Esophagus (tissue), 2 donors: ENCODE results near the gene ZMYND11. TPM values are rescaled to one million over a fixed set of nuclear protein-coding genes. Genes with fewer than 3 reads are reported as not detected.

Experiments
- H3K27ac ChIP-seq, 2 donors: one replicate each; pipeline ENCODE4 v1.5.1; 2013; ENCODE audit warnings: low read depth in 2 of 2, mild to moderate bottlenecking in 2 of 2, inconsistent platforms in 1 of 2, low read length in 1 of 2, moderate library complexity in 1 of 2
- H3K27me3 ChIP-seq, 2 donors: one replicate each; pipeline ENCODE4 v1.6.1; 2013; ENCODE audit warnings: low read length in 2 of 2, control low read depth in 1 of 2, mild to moderate bottlenecking in 1 of 2; ENCODE audit not compliant: insufficient read depth in 2 of 2, control insufficient read depth in 1 of 2
- H3K36me3 ChIP-seq, 2 donors: one replicate each; pipeline ENCODE4 v1.6.1; 2013; ENCODE audit warnings: low read length in 1 of 2; ENCODE audit not compliant: control insufficient read depth in 2 of 2, insufficient read depth in 2 of 2
- H3K4me1 ChIP-seq, 2 donors: one replicate each; pipeline ENCODE4 v1.6.1; 2013; ENCODE audit warnings: low read length in 1 of 2; ENCODE audit not compliant: control insufficient read depth in 2 of 2, insufficient read depth in 2 of 2
- H3K4me3 ChIP-seq, 2 donors: one replicate each; pipeline ENCODE4 v1.5.1; 2013; ENCODE audit warnings: low read length in 2 of 2, mild to moderate bottlenecking in 2 of 2, low read depth in 1 of 2, moderate library complexity in 1 of 2
- H3K9me3 ChIP-seq, 2 donors: one replicate each; pipeline ENCODE4 v1.6.1; 2013; ENCODE audit warnings: mild to moderate bottlenecking in 2 of 2, low read depth in 1 of 2, low read length in 1 of 2, moderate library complexity in 1 of 2; ENCODE audit not compliant: control insufficient read depth in 2 of 2, insufficient read depth in 1 of 2
- WGBS, 2 donors: extraction: QIAGEN DNeasy Blood & Tissue Kit; methylation state at CpG; one replicate each; pipeline ENCODE4 v1.1.7; 2013; 5-methylcytosine and 5-hydroxymethylcytosine counted together
- polyA plus RNA-seq, 2 donors: library from polyadenylated mRNA; stranded (reverse); fragments of 200-250 nt; gene quantifications; one replicate each; pipeline ENCODE4 v1.2.3, GENCODE V29; 2013
- donor health status: healthy with polysubstance abuse.
- donor health status: Bipolar disorder and iron deficiency.

ZMYND11 gene
- polyA plus RNA-seq, 2 donors, result 14.2 to 20.7 TPM

- Histone ChIP-seq H3K36me3 (no peaks in the 10 kb centered on the region), H3K27ac (no peak overlapping the region), H3K4me3 (no peak overlapping the region), H3K9me3 (peaks cover 7 to 8% of the 10 kb centered on the region in 2 donors), H3K4me1 (peaks cover 3 to 11% of the 10 kb centered on the region in 2 donors), H3K27me3 (no peaks in the 10 kb centered on the region)
- 16 to 21% methylated on average over 1 of the region's 1 CpG for WGBS, 2 donors
Measured at GRCh38 chr10:94613-95012, 40.6 kb upstream of the ZMYND11 start.

- H3K27ac ChIP-seq, result no peak overlapping the region
Measured at GRCh38 chr10:95356-96115, 39.7 kb upstream of the ZMYND11 start.

GRCh38 chr10:96466-96865, 38.8 kb upstream of the ZMYND11 start:
- WGBS, 2 donors, result 6 to 18% methylated on average over 1 of the region's 1 CpG
- Histone ChIP-seq H3K27ac (no peak overlapping the region), H3K27me3 (no peaks in the 10 kb centered on the region), H3K4me3 (no peak overlapping the region), H3K36me3 (no peaks in the 10 kb centered on the region), H3K9me3 (peaks cover 7 to 8% of the 10 kb centered on the region in 2 donors), H3K4me1 (peaks cover 3 to 8% of the 10 kb centered on the region in 2 donors)

More at GRCh38 chr10:95356-96115, 39.7 kb upstream of the ZMYND11 start:
- Histone ChIP-seq H3K9me3 (peaks cover 7 to 8% of the 10 kb centered on the region in 2 donors), H3K4me3 (no peak overlapping the region), H3K36me3 (no peaks in the 10 kb centered on the region), H3K27me3 (no peaks in the 10 kb centered on the region), H3K4me1 (peaks cover 3 to 11% of the 10 kb centered on the region in 2 donors)
- 69 to 71% methylated on average over 2 of the region's 2 CpGs for WGBS, 2 donors

- Histone ChIP-seq H3K27ac (no peak overlapping the region), H3K4me1 (no peaks in the 10 kb centered on the region), H3K4me3 (no peak overlapping the region), H3K27me3 (no peaks in the 10 kb centered on the region), H3K36me3 (no peaks in the 10 kb centered on the region), H3K9me3 (peaks cover 4 to 6% of the 10 kb centered on the region in 2 donors)
- 91 to 100% methylated on average over 4 of the region's 4 CpGs for WGBS, 2 donors
Measured at GRCh38 chr10:104416-104815, 30.8 kb upstream of the ZMYND11 start.

- H3K4me3 ChIP-seq, result no peak overlapping the region
- H3K27me3 ChIP-seq, result no peaks in the 10 kb centered on the region
- no peaks in the 10 kb centered on the region for H3K36me3 ChIP-seq
- H3K9me3 ChIP-seq, result peaks cover 4 to 6% of the 10 kb centered on the region in 2 donors
- H3K4me1 ChIP-seq, result no peaks in the 10 kb centered on the region
- H3K27ac ChIP-seq, result no peak overlapping the region
- 63 to 87% methylated on average over 15 to 16 of the region's 16 CpGs for WGBS, 2 donors
Measured at GRCh38 chr10:104862-105565, 30.2 kb upstream of the ZMYND11 start.

- 79 to 91% methylated on average over 4 of the region's 4 CpGs for WGBS, 2 donors
- H3K9me3 ChIP-seq, result peaks cover 4 to 6% of the 10 kb centered on the region in 2 donors
- H3K36me3 ChIP-seq, result no peaks in the 10 kb centered on the region
- no peak overlapping the region for H3K4me3 ChIP-seq
- H3K4me1 ChIP-seq, result no peaks in the 10 kb centered on the region
- no peak overlapping the region for H3K27ac ChIP-seq
- H3K27me3 ChIP-seq, result no peaks in the 10 kb centered on the region
Measured at GRCh38 chr10:105806-106205, 29.4 kb upstream of the ZMYND11 start.

GRCh38 chr10:106740-107139, 28.5 kb upstream of the ZMYND11 start:
- Histone ChIP-seq H3K4me1 (no peaks in the 10 kb centered on the region), H3K27me3 (no peaks in the 10 kb centered on the region), H3K36me3 (no peaks in the 10 kb centered on the region), H3K27ac (no peak overlapping the region), H3K9me3 (peaks cover 4 to 6% of the 10 kb centered on the region in 2 donors), H3K4me3 (no peak overlapping the region)
- WGBS, 2 donors, result 68 to 71% methylated on average over 6 of the region's 6 CpGs

- no peaks in the 10 kb centered on the region for H3K27me3 ChIP-seq
- H3K4me1 ChIP-seq, result no peaks in the 10 kb centered on the region
- H3K4me3 ChIP-seq, result no peak overlapping the region
- WGBS, 2 donors, result 42 to 46% methylated on average over 3 of the region's 3 CpGs
- H3K27ac ChIP-seq, result no peak overlapping the region
- H3K36me3 ChIP-seq, result no peaks in the 10 kb centered on the region
- H3K9me3 ChIP-seq, result no peaks in the 10 kb centered on the region
Measured at GRCh38 chr10:112246-112645, 23.0 kb upstream of the ZMYND11 start.

- Histone ChIP-seq H3K27me3 (peaks cover 0 to 4% of the 10 kb centered on the region in 2 donors), H3K9me3 (no peaks in the 10 kb centered on the region), H3K4me1 (no peaks in the 10 kb centered on the region), H3K27ac (no peak overlapping the region), H3K4me3 (no peak overlapping the region), H3K36me3 (no peaks in the 10 kb centered on the region)
- WGBS, 2 donors, result 79 to 84% methylated on average over 1 of the region's 1 CpG
Measured at GRCh38 chr10:124874-125273, 10.4 kb upstream of the ZMYND11 start.
